Activated naive CD4-positive, alpha-beta T cell treated with anti-CD3 and anti-CD28 coated beads for 36 hours (primary cell): ENCODE data around the gene PRLH. TPM values are rescaled to one million over a fixed set of nuclear protein-coding genes. Genes with fewer than 3 reads are reported as not detected.

Experiments
- CTCF ChIA-PET: fragments of 350-600 bp; sonication (Branson Sonifier 250); formaldehyde crosslinking; loops from one replicate; lab custom pipeline; 2021; ENCODE audit warnings: antibody characterized with exemption; lab: Charles Lee
- DNase-seq: peaks from one replicate; pipeline ENCODE4 v3.0.0-alpha.2; 2020
- H3K27ac Mint-ChIP-seq: one replicate; pipeline ENCODE4 v1.8.0; 2021; ENCODE audit warnings: mild to moderate bottlenecking, mixed read lengths
- H3K27me3 Mint-ChIP-seq: one replicate; pipeline ENCODE4 v1.8.0; 2021; ENCODE audit warnings: low read depth, mixed read lengths
- H3K36me3 Mint-ChIP-seq: one replicate; pipeline ENCODE4 v1.8.0; 2021; ENCODE audit warnings: low read depth, mixed read lengths
- H3K4me1 Mint-ChIP-seq: one replicate; pipeline ENCODE4 v1.8.0; 2021; ENCODE audit warnings: low read depth, mixed read lengths
- H3K4me3 Mint-ChIP-seq: one replicate; pipeline ENCODE4 v1.8.0; 2021; ENCODE audit warnings: mild to moderate bottlenecking, moderate library complexity, mixed read lengths
- H3K9me3 Mint-ChIP-seq: one replicate; pipeline ENCODE4 v1.8.0; 2021; ENCODE audit warnings: mixed read lengths
- intact Hi-C: fragments of 100-400 bp; cut with micrococcal nuclease; formaldehyde crosslinking; loops from one replicate; pipeline ENCODE4 v1.15.1; 2023
- total RNA-seq, 2 experiments: library from RNA; stranded (reverse); gene quantifications; one replicate each; pipeline ENCODE4 v1.2.3, GENCODE V29; 2021

The PRLH gene
- total RNA-seq, 2 experiments from 2014 or later, result not detected

- Mint-ChIP-seq H3K4me1 (peaks cover 4% of the 10 kb centered on the region), H3K27ac (no peak overlapping the region), H3K36me3 (no peaks in the 10 kb centered on the region), H3K9me3 (no peaks in the 10 kb centered on the region), H3K4me3 (no peak overlapping the region), H3K27me3 (no peaks in the 10 kb centered on the region)
- CTCF ChIA-PET, result interaction anchor here (8.5 kb wide), 1 partner anchor 66 kb away, joined by 300 read pairs; no protein-coding TSS in a partner anchor
- intact Hi-C loops, result loop anchor here (10.0 kb wide), 1 partner anchor 453 kb away; no protein-coding TSS in a partner anchor
- DNase-seq, result no peak
Observed at GRCh38 chr2:237577458-237577857, 11.1 kb downstream of the PRLH start.

- H3K4me1 Mint-ChIP-seq, result peaks cover 4% of the 10 kb centered on the region
- H3K27me3 Mint-ChIP-seq, result no peaks in the 10 kb centered on the region
- no peak for DNase-seq
- intact Hi-C loops, result loop anchor here (10.0 kb wide), 1 partner anchor 453 kb away; no protein-coding TSS in a partner anchor
- H3K4me3 Mint-ChIP-seq, result no peak overlapping the region
- H3K9me3 Mint-ChIP-seq, result no peaks in the 10 kb centered on the region
- H3K36me3 Mint-ChIP-seq, result no peaks in the 10 kb centered on the region
- CTCF ChIA-PET, result interaction anchor here (8.5 kb wide), 1 partner anchor 67 kb away, joined by 300 read pairs; no protein-coding TSS in a partner anchor
- H3K27ac Mint-ChIP-seq, result no peak overlapping the region
Observed at GRCh38 chr2:237577956-237578870, 11.8 kb downstream of the PRLH start.

- Mint-ChIP-seq H3K36me3 (no peaks in the 10 kb centered on the region), H3K27me3 (no peaks in the 10 kb centered on the region), H3K9me3 (no peaks in the 10 kb centered on the region), H3K4me3 (no peak overlapping the region), H3K27ac (peak overlapping the region; percentile 56), H3K4me1 (peaks cover 4% of the 10 kb centered on the region)
- DNase-seq, result no peak
- intact Hi-C loops, result loop anchor here (1.0 to 2.0 kb wide), 8 partner anchors 22 to 682 kb away; no protein-coding TSS in a partner anchor
- CTCF ChIA-PET, result interaction anchor here (0.6 to 5.1 kb wide), 19 partner anchors 9 to 675 kb away, joined by 3 to 34 read pairs (median 4); partner anchors contain the start of gene RAB17
Observed at GRCh38 chr2:237581326-237581725, 15.0 kb downstream of the PRLH start.

- Mint-ChIP-seq H3K4me3 (no peak overlapping the region), H3K9me3 (no peaks in the 10 kb centered on the region), H3K27ac (peak overlapping the region; percentile 56), H3K27me3 (no peaks in the 10 kb centered on the region), H3K4me1 (peaks cover 4% of the 10 kb centered on the region), H3K36me3 (no peaks in the 10 kb centered on the region)
- CTCF ChIA-PET, result interaction anchor here (0.5 to 5.1 kb wide), 22 partner anchors 8 to 683 kb away, joined by 3 to 34 read pairs (median 4); partner anchors contain the start of gene RAB17
- peak; percentile 87 for DNase-seq
- intact Hi-C loops, result loop anchor here (1.0 to 2.0 kb wide), 8 partner anchors 21 to 681 kb away; no protein-coding TSS in a partner anchor
Observed at GRCh38 chr2:237581751-237582746, 15.7 kb downstream of the PRLH start.

- intact Hi-C loops, result no loop called here
- Mint-ChIP-seq H3K36me3 (no peaks in the 10 kb centered on the region), H3K4me1 (peaks cover 4% of the 10 kb centered on the region), H3K4me3 (no peak overlapping the region), H3K27ac (no peak overlapping the region), H3K27me3 (no peaks in the 10 kb centered on the region), H3K9me3 (no peaks in the 10 kb centered on the region)
- DNase-seq, result no peak
- CTCF ChIA-PET, result interaction anchor here (0.5 to 5.1 kb wide), 5 partner anchors 11 to 253 kb away, joined by 3 to 34 read pairs (median 9); no protein-coding TSS in a partner anchor
Observed at GRCh38 chr2:237583385-237584295, 17.3 kb downstream of the PRLH start.

- CTCF ChIA-PET, result interaction anchor here (0.7 to 5.1 kb wide), 7 partner anchors 13 to 118 kb away, joined by 3 to 34 read pairs (median 4); no protein-coding TSS in a partner anchor
- no peak for DNase-seq
- Mint-ChIP-seq H3K27ac (no peak overlapping the region), H3K36me3 (no peaks in the 10 kb centered on the region), H3K27me3 (no peaks in the 10 kb centered on the region), H3K9me3 (no peaks in the 10 kb centered on the region), H3K4me3 (no peak overlapping the region), H3K4me1 (peaks cover 4% of the 10 kb centered on the region)
- intact Hi-C loops, result no loop called here
Observed at GRCh38 chr2:237585590-237586221, 19.3 kb downstream of the PRLH start.

GRCh38 chr2:237588044-237588696 is 21.8 kb downstream of the PRLH start:
- no peak for DNase-seq
- CTCF ChIA-PET, result interaction anchor here (0.7 kb wide), 2 partner anchors 385 to 679 kb away, joined by 3 to 4 read pairs; no protein-coding TSS in a partner anchor
- H3K9me3 Mint-ChIP-seq, result no peaks in the 10 kb centered on the region
- H3K4me1 Mint-ChIP-seq, result peaks cover 10% of the 10 kb centered on the region
- H3K36me3 Mint-ChIP-seq, result no peaks in the 10 kb centered on the region
- H3K27ac Mint-ChIP-seq, result no peak overlapping the region
- H3K4me3 Mint-ChIP-seq, result no peak overlapping the region
- intact Hi-C loops, result no loop called here
- H3K27me3 Mint-ChIP-seq, result no peaks in the 10 kb centered on the region

GRCh38 chr2:237590272-237591140 is 24.1 kb downstream of the PRLH start, which contains the start of gene RAB17:
RAB17 (minus strand) TSS chr2:237590734; CDS start chr2:237586154, 4,580 bp downstream.
- H3K27ac Mint-ChIP-seq, result no peak within 1 kb of the TSS
- DNase-seq, result no peak

GRCh38 chr2:237591141-237591881 is 24.9 kb downstream of the PRLH start:
- H3K4me1 Mint-ChIP-seq, result peaks cover 10% of the 10 kb centered on the region
- intact Hi-C loops, result no loop called here
- CTCF ChIA-PET, result interaction anchor here (1.3 kb wide), 1 partner anchor 10 kb away, joined by 3 read pairs; no protein-coding TSS in a partner anchor
- H3K36me3 Mint-ChIP-seq, result no peaks in the 10 kb centered on the region
- no peaks in the 10 kb centered on the region for H3K9me3 Mint-ChIP-seq
- no peaks in the 10 kb centered on the region for H3K27me3 Mint-ChIP-seq
- peak; percentile 23 for DNase-seq
- peak overlapping the region; percentile 21 for H3K4me3 Mint-ChIP-seq
- H3K27ac Mint-ChIP-seq, result no peak overlapping the region

More at GRCh38 chr2:237590272-237591140, 24.1 kb downstream of the PRLH start, which contains the start of gene RAB17:
- CTCF ChIA-PET, result interaction anchor here (1.3 kb wide), 1 partner anchor 9 kb away, joined by 3 read pairs; no protein-coding TSS in a partner anchor
- intact Hi-C loops, result no loop called here
- H3K36me3 Mint-ChIP-seq, result no peaks in the 10 kb centered on the region
- H3K27me3 Mint-ChIP-seq, result no peaks in the 10 kb centered on the region
- H3K4me3 Mint-ChIP-seq, result peak within 1 kb of the TSS; percentile 21
- no peaks in the 10 kb centered on the region for H3K9me3 Mint-ChIP-seq
- H3K4me1 Mint-ChIP-seq, result peaks cover 10% of the 10 kb centered on the region
